ENCODE data around the gene ERF. TPM values are rescaled to one million over a fixed set of nuclear protein-coding genes. Genes with fewer than 3 reads are reported as not detected.

The ERF gene
- total RNA-seq, 1 donor from 2014 or later: 43.1 TPM

GRCh38 chr19:42291435-42291810 is 36.5 kb upstream of the ERF start:
- Histone ChIP-seq H3K36me3 (no peaks in the 10 kb centered on the region), H3K4me2 (no peak overlapping the region), H2AFZ (replicated peaks) (no peak overlapping the region), H4K20me1 (ENCODE audit: low read depth) (peaks cover 60% of the 10 kb centered on the region), H3K4me3 (no peak overlapping the region), H3K9me3 (ENCODE audit: low read depth) (no peaks in the 10 kb centered on the region), H3K27me3 (no peaks in the 10 kb centered on the region), H3K27ac (peak overlapping the region; percentile 13), H3F3A (ENCODE audit: low read depth) (peaks cover 23% of the 10 kb centered on the region), H3K79me2 (ENCODE audit: low read depth) (peaks cover 6% of the 10 kb centered on the region), H3K9ac (no peak overlapping the region), H3K4me1 (no peaks in the 10 kb centered on the region)
- no peaks in the 10 kb centered on the region for H3K9me3 Mint-ChIP-seq
- H3K4me3 Mint-ChIP-seq: no peak overlapping the region
- H3K27ac Mint-ChIP-seq: no peak overlapping the region
- DNase-seq (ENCODE audit: low spot score): no peak
- TF ChIP-seq EZH2 (IDR thresholded peaks at IDR 0.05) (no peak), EZH2phosphoT487 (IDR thresholded peaks at IDR 0.05) (no peak), CTCF (IDR thresholded peaks at IDR 0.05) (no peak)
- peaks cover 15% of the 10 kb centered on the region for H3K36me3 Mint-ChIP-seq
- peaks cover 3% of the 10 kb centered on the region for H3K27me3 Mint-ChIP-seq (ENCODE audit: insufficient read depth, low read depth)
- H3K4me1 Mint-ChIP-seq: peaks cover 2% of the 10 kb centered on the region

- no peak overlapping the region for H2AFZ ChIP-seq (replicated peaks)
- no peaks in the 10 kb centered on the region for H3K9me3 ChIP-seq (ENCODE audit: low read depth)
- no peak overlapping the region for H3K27ac ChIP-seq
- H3K9me3 Mint-ChIP-seq: no peaks in the 10 kb centered on the region
- no peak overlapping the region for H3K4me2 ChIP-seq
- H3K9ac ChIP-seq: no peak overlapping the region
- H3K4me3 Mint-ChIP-seq: no peak overlapping the region
- no peaks in the 10 kb centered on the region for H3K27me3 ChIP-seq
- H3K4me1 ChIP-seq: peaks cover 3% of the 10 kb centered on the region
- H3K36me3 ChIP-seq: no peaks in the 10 kb centered on the region
- H3K4me3 ChIP-seq: no peak overlapping the region
- peaks cover 4% of the 10 kb centered on the region for H3K27me3 Mint-ChIP-seq (ENCODE audit: insufficient read depth, low read depth)
- peaks cover 8% of the 10 kb centered on the region for H3K4me1 Mint-ChIP-seq
- H3K27ac Mint-ChIP-seq: no peak overlapping the region
- peaks cover 18% of the 10 kb centered on the region for H3K36me3 Mint-ChIP-seq
- H4K20me1 ChIP-seq (ENCODE audit: low read depth): peaks cover 60% of the 10 kb centered on the region
- peaks cover 16% of the 10 kb centered on the region for H3F3A ChIP-seq (ENCODE audit: low read depth)
- TF ChIP-seq EZH2 (IDR thresholded peaks at IDR 0.05): no peak
- TF ChIP-seq CTCF (IDR thresholded peaks at IDR 0.05): peak; percentile 31
- TF ChIP-seq EZH2phosphoT487 (IDR thresholded peaks at IDR 0.05): no peak
- H3K79me2 ChIP-seq (ENCODE audit: low read depth): peaks cover 13% of the 10 kb centered on the region
- peak; percentile 43 for DNase-seq (ENCODE audit: low spot score)
These were observed 35.9 kb upstream of the ERF start for GRCh38 chr19:42290523-42291434.

- Histone ChIP-seq H2AFZ (replicated peaks) (no peak overlapping the region), H3K79me2 (ENCODE audit: low read depth) (peaks cover 19% of the 10 kb centered on the region), H4K20me1 (ENCODE audit: low read depth) (peaks cover 64% of the 10 kb centered on the region), H3K36me3 (no peaks in the 10 kb centered on the region), H3K27ac (no peak overlapping the region), H3K9me3 (ENCODE audit: low read depth) (no peaks in the 10 kb centered on the region), H3F3A (ENCODE audit: low read depth) (peaks cover 13% of the 10 kb centered on the region), H3K27me3 (no peaks in the 10 kb centered on the region), H3K4me3 (no peak overlapping the region), H3K9ac (no peak overlapping the region), H3K4me1 (peaks cover 9% of the 10 kb centered on the region), H3K4me2 (no peak overlapping the region)
- Mint-ChIP-seq H3K27ac (no peak overlapping the region), H3K36me3 (peaks cover 18% of the 10 kb centered on the region), H3K9me3 (no peaks in the 10 kb centered on the region), H3K27me3 (ENCODE audit: insufficient read depth, low read depth) (peaks cover 4% of the 10 kb centered on the region), H3K4me1 (peaks cover 14% of the 10 kb centered on the region), H3K4me3 (no peak overlapping the region)
- no peak for DNase-seq (ENCODE audit: low spot score)
- TF ChIP-seq EZH2 (IDR thresholded peaks at IDR 0.05) (no peak), EZH2phosphoT487 (IDR thresholded peaks at IDR 0.05) (no peak), CTCF (IDR thresholded peaks at IDR 0.05) (no peak)
These were observed 35.2 kb upstream of the ERF start for GRCh38 chr19:42290136-42290522.
